Spinal cord (tissue), 10 donors: ENCODE data around the gene FEM1A. TPM values are rescaled to one million over a fixed set of nuclear protein-coding genes. Genes with fewer than 3 reads are reported as not detected.

ENCODE experiments used
- DNase-seq, 6 donors: peaks; one replicate each; pipeline versions ENCODE4 v3.0.0 to v3.0.0-alpha.2; 2013 to 2015; ENCODE audit warnings: low spot score in 6 of 6, low read depth in 4 of 6
- H3K27ac ChIP-seq: one replicate; pipeline ENCODE4 v1.5.1; 2013; ENCODE audit warnings: low read depth, low read length, control low read depth
- H3K27me3 ChIP-seq: one replicate; pipeline ENCODE4 v1.6.1; 2013; ENCODE audit warnings: low read length; ENCODE audit not compliant: control insufficient read depth, insufficient read depth
- H3K36me3 ChIP-seq: one replicate; pipeline ENCODE4 v1.6.1; 2013; ENCODE audit warnings: low read length; ENCODE audit not compliant: control insufficient read depth, insufficient read depth
- H3K4me1 ChIP-seq: one replicate; pipeline ENCODE4 v1.6.1; 2013; ENCODE audit warnings: low read length; ENCODE audit not compliant: control insufficient read depth, insufficient read depth
- H3K4me3 ChIP-seq: one replicate; pipeline ENCODE4 v1.5.1; 2013; ENCODE audit warnings: low read depth, low read length, control low read depth
- H3K9me3 ChIP-seq: one replicate; pipeline ENCODE4 v1.6.1; 2013; ENCODE audit warnings: low read length; ENCODE audit not compliant: control insufficient read depth, insufficient read depth
- WGBS: methylation state at CpG from one replicate; pipeline ENCODE4 v1.1.5; 2013; ENCODE audit warnings: missing lambda C conversion rate; ENCODE audit not compliant: insufficient coverage; 5-methylcytosine and 5-hydroxymethylcytosine counted together
- polyA plus RNA-seq, 2 donors: library from polyadenylated mRNA; unstranded; fragments of 120-200 nt; gene quantifications; one replicate each; pipeline ENCODE4 v1.2.1, GENCODE V29; 2013; ENCODE audit not compliant: insufficient read length in 2 of 2
- total RNA-seq, 2 donors: library from RNA; depleted of rRNA in 1 of 2; stranded (reverse); fragments of 120-200 nt in 1 of 2; fragments of >200 nt in 1 of 2; gene quantifications; one replicate each; pipeline versions ENCODE4 v1.2.3 to v1.2.4, GENCODE V29; 2013 to 2014
- donor health status: healthy.

Gene FEM1A
- total and polyA plus RNA-seq, 4 donors = 4.7 to 11.7 (median 8.1) TPM

- no peaks in the 10 kb centered on the region for H3K9me3 ChIP-seq
- WGBS = 29% methylated on average over 1 of the region's 6 CpGs
- H3K4me3 ChIP-seq = no peak overlapping the region
- peak in 1 of 6 donors; percentile 32 for DNase-seq
- H3K27me3 ChIP-seq = no peaks in the 10 kb centered on the region
- peaks cover 11% of the 10 kb centered on the region for H3K4me1 ChIP-seq
- no peak overlapping the region for H3K27ac ChIP-seq
- no peaks in the 10 kb centered on the region for H3K36me3 ChIP-seq
Measured at GRCh38 chr19:4754248-4754647, 37.3 kb upstream of the FEM1A start.

- no CpG with 5 or more reads among the region's 7 CpGs for WGBS
- H3K4me1 ChIP-seq = peaks cover 19% of the 10 kb centered on the region
- DNase-seq = no peak
Measured at GRCh38 chr19:4755459-4755858, 36.1 kb upstream of the FEM1A start.

DNA sequence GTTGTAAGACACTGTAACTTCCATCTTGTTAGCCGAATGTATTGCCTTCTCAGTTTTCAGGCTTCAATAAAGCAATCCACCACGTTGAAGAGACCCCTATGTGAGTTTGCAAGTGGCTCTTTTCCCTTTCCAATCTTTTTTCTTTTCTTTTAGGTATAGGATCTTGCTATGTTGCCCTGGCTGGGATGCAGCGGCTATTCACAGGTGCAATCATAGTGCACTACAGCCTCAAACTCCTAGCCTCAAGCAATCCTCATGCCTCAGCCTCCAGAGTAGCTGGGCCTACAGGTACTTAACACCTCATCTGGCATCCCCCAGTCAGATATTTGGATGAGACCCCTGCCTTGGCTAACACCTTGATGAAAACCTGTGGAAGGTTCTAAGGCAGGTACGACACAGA lies 33.5 kb upstream of the FEM1A start:
- H3K27me3 ChIP-seq = no peaks in the 10 kb centered on the region
- WGBS = 63% methylated on average over 3 of the region's 4 CpGs
- no peak for DNase-seq
- H3K27ac ChIP-seq = no peak overlapping the region
- H3K4me1 ChIP-seq = peaks cover 22% of the 10 kb centered on the region
- H3K36me3 ChIP-seq = no peaks in the 10 kb centered on the region
- H3K4me3 ChIP-seq = no peak overlapping the region
- H3K9me3 ChIP-seq = no peaks in the 10 kb centered on the region

More at GRCh38 chr19:4755459-4755858, 36.1 kb upstream of the FEM1A start:
- H3K4me3 ChIP-seq = no peak overlapping the region
- H3K9me3 ChIP-seq = no peaks in the 10 kb centered on the region
- no peaks in the 10 kb centered on the region for H3K27me3 ChIP-seq
- H3K27ac ChIP-seq = no peak overlapping the region
- H3K36me3 ChIP-seq = no peaks in the 10 kb centered on the region

DNA sequence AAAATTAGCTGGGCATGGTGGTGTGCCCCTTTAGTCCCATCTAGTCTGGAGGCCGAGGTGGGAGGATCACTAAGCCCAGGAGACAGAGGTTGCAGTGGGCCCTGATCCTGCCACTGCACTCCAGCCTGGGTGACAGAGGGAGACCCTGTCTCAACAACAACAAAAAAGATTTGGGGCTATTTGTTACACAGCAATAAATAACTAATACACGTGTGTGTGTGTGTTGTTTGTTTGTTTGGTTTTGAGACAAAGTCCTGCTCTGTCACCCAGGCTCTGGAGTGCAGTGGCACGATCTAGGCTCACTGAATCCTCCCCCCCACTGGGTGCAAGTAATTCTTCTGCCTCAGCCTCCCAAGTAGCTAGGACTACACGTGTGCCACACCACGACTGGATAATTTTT lies 32.9 kb upstream of the FEM1A start:
- Histone ChIP-seq H3K27me3 (no peaks in the 10 kb centered on the region), H3K9me3 (no peaks in the 10 kb centered on the region), H3K4me1 (peaks cover 22% of the 10 kb centered on the region), H3K36me3 (no peaks in the 10 kb centered on the region), H3K4me3 (no peak overlapping the region), H3K27ac (no peak overlapping the region)
- no peak for DNase-seq
- WGBS = no CpG with 5 or more reads among the region's 5 CpGs

- WGBS = 1% methylated on average over 42 of the region's 53 CpGs
- Histone ChIP-seq H3K27ac (no peak overlapping the region), H3K36me3 (no peaks in the 10 kb centered on the region), H3K4me3 (peak overlapping the region; percentile 42), H3K4me1 (peaks cover 26% of the 10 kb centered on the region), H3K27me3 (no peaks in the 10 kb centered on the region), H3K9me3 (no peaks in the 10 kb centered on the region)
- DNase-seq = peak in 5 of 6 donors; percentile 91 to 98 (median 94)
Measured at GRCh38 chr19:4759388-4760284, 31.9 kb upstream of the FEM1A start.

GRCh38 chr19:4760285-4760650 lies 31.3 kb upstream of the FEM1A start:
- H3K27me3 ChIP-seq = no peaks in the 10 kb centered on the region
- WGBS = no CpG with 5 or more reads among the region's 10 CpGs
- peak overlapping the region; percentile 42 for H3K4me3 ChIP-seq
- H3K36me3 ChIP-seq = no peaks in the 10 kb centered on the region
- peaks cover 26% of the 10 kb centered on the region for H3K4me1 ChIP-seq
- no peak overlapping the region for H3K27ac ChIP-seq
- no peaks in the 10 kb centered on the region for H3K9me3 ChIP-seq
- no peak for DNase-seq

- Histone ChIP-seq H3K27ac (no peak overlapping the region), H3K4me3 (no peak overlapping the region), H3K36me3 (no peaks in the 10 kb centered on the region), H3K9me3 (no peaks in the 10 kb centered on the region), H3K27me3 (no peaks in the 10 kb centered on the region), H3K4me1 (peaks cover 26% of the 10 kb centered on the region)
- WGBS = 92% methylated on average over 4 of the region's 6 CpGs
- DNase-seq = no peak
Measured at GRCh38 chr19:4763021-4763420, 28.5 kb upstream of the FEM1A start.

DNA sequence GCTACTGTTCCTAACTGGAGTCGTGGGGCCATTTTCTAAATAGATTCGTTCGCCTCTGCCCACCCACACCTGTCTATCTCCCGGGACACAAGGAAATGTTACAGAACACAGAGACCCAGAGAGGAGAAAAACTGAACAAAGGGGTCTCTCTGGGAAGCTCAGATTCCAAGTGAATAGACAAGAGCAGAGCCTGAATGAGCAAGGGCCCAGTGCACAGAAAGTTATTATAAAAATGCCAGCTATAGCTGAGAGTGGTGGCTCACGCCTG lies 27.2 kb upstream of the FEM1A start:
- Histone ChIP-seq H3K27ac (no peak overlapping the region), H3K9me3 (no peaks in the 10 kb centered on the region), H3K27me3 (no peaks in the 10 kb centered on the region), H3K36me3 (no peaks in the 10 kb centered on the region), H3K4me3 (no peak overlapping the region), H3K4me1 (peaks cover 23% of the 10 kb centered on the region)
- DNase-seq = no peak
- WGBS = 18% methylated on average over 4 of the region's 5 CpGs

GRCh38 chr19:4768934-4769777 lies 22.4 kb upstream of the FEM1A start:
- peak overlapping the region; percentile 41 for H3K4me3 ChIP-seq
- peaks cover 22% of the 10 kb centered on the region for H3K4me1 ChIP-seq
- no peak overlapping the region for H3K27ac ChIP-seq
- peak in 5 of 6 donors; percentile 79 to 98 (median 89) for DNase-seq
- H3K36me3 ChIP-seq = no peaks in the 10 kb centered on the region
- no peaks in the 10 kb centered on the region for H3K9me3 ChIP-seq
- WGBS = 6% methylated on average over 28 of the region's 37 CpGs
- no peaks in the 10 kb centered on the region for H3K27me3 ChIP-seq
